PFSK-1 (cell line): ENCODE results near the gene ADAM23.

Experiments used
- FOXP2 ChIP-seq: optimal IDR thresholded peaks from 2 replicates; pipeline ENCODE3; 2011; ENCODE audit warnings: borderline replicate concordance, control low read depth, inconsistent platforms; ENCODE audit not compliant: insufficient read depth; ENCODE audit errors: extremely low read length, extremely low read depth
- POLR2AphosphoS5 ChIP-seq: IDR thresholded peaks from 2 replicates; pipeline ENCODE4 v1.6.1; 2012; ENCODE audit warnings: low read depth, mild to moderate bottlenecking, control low read depth, low read length, moderate library complexity
- REST ChIP-seq, 2 experiments: IDR thresholded peaks; 2 replicates each; pipeline versions ENCODE4 v1.6.1 to v1.8.0; 2011 to 2012; ENCODE audit warnings: low read depth in 2 of 2, low read length in 2 of 2, control low read depth in 1 of 2, inconsistent platforms in 1 of 2, mild to moderate bottlenecking in 1 of 2, moderate library complexity in 1 of 2; ENCODE audit not compliant: insufficient read depth in 1 of 2
- SIN3A ChIP-seq: IDR thresholded peaks from 2 replicates; pipeline ENCODE4 v1.6.1; 2012; ENCODE audit warnings: mild to moderate bottlenecking, low read length, moderate library complexity, borderline replicate concordance; ENCODE audit not compliant: insufficient read depth
- TAF1 ChIP-seq: IDR thresholded peaks from 2 replicates; pipeline ENCODE4 v1.6.1; 2012; ENCODE audit warnings: low read length, control low read depth, borderline replicate concordance; ENCODE audit not compliant: insufficient read depth

The ADAM23 gene

GRCh38 chr2:206415618-206416243, 27.6 kb upstream of the ADAM23 start:
- TF ChIP-seq REST (IDR thresholded peaks at IDR 0.05; ENCODE audit: insufficient read depth in 1 of 2, low read depth in 2 of 2, low read length in 2 of 2): no peak
- TF ChIP-seq SIN3A: no peak
- TF ChIP-seq TAF1: no peak
- TF ChIP-seq POLR2AphosphoS5: no peak
- TF ChIP-seq FOXP2: no peak

DNA sequence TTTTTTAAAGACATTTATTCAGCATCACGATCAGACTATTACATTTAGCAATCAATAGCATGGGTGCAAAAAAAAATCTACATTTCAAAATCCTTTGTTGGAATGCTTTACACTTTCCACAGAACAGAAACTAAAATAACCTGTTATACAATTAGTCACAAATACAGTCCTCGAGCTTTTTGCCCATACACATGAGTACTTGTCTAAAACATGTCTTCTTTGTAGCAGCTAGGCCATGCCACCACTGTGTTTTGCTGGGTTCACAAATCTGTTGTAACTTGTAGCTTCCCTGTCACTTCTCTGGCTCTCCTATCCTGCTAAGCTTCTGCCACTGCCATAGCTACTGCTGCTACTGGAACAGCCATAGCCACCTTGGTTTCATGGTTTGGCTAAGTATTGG, 24.4 kb upstream of the ADAM23 start:
- TF ChIP-seq POLR2AphosphoS5 (no peak), REST (IDR thresholded peaks at IDR 0.05; ENCODE audit: insufficient read depth in 1 of 2, low read depth in 2 of 2, low read length in 2 of 2) (no peak), SIN3A (no peak), TAF1 (no peak), FOXP2 (no peak)

DNA sequence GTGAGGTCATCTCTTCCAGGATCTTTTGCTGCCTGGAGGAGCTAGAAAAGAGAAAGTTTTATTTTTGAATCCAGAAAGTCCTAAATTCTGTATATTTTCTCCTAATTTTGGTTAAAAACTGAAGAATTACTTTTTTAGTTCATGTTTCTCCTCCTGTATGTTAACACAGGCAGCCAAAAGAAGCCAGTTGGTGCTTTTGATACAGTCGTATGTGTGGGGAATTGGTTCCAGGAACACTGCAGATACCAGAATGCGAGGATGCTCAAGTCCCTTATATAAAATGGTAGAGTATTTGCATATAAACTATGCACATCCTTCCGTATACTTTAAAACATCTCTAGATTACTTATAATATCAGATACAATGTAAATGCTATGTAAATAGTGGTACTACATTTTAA, 22.6 kb upstream of the ADAM23 start:
- TF ChIP-seq TAF1 (no peak), POLR2AphosphoS5 (no peak), SIN3A (no peak), REST (IDR thresholded peaks at IDR 0.05; ENCODE audit: insufficient read depth in 1 of 2, low read depth in 2 of 2, low read length in 2 of 2) (no peak), FOXP2 (no peak)

GRCh38 chr2:206422493-206422892, 20.8 kb upstream of the ADAM23 start:
- TF ChIP-seq FOXP2 (no peak), SIN3A (no peak), POLR2AphosphoS5 (no peak), REST (IDR thresholded peaks at IDR 0.05; ENCODE audit: insufficient read depth in 1 of 2, low read depth in 2 of 2, low read length in 2 of 2) (no peak), TAF1 (no peak)

- TF ChIP-seq POLR2AphosphoS5 (no peak), SIN3A (no peak), TAF1 (no peak), FOXP2 (no peak), REST (IDR thresholded peaks at IDR 0.05; ENCODE audit: insufficient read depth in 1 of 2, low read depth in 2 of 2, low read length in 2 of 2) (no peak)
Observed at GRCh38 chr2:206423147-206423546, 20.2 kb upstream of the ADAM23 start.
